H1 (cell line): ENCODE data around the gene SH3BP2. TPM values are rescaled to one million over a fixed set of nuclear protein-coding genes. Genes with fewer than 3 reads are reported as not detected.

Source experiments
- CTCF ChIA-PET: fragments of 300-600 bp; sonication (Branson Sonifier 250); formaldehyde crosslinking; loops from one replicate; lab custom pipeline; 2021; ENCODE audit not compliant: partially characterized antibody; lab: Charles Lee
- POLR2A ChIA-PET: fragments of 300-600 bp; sonication (Branson Sonifier 250); formaldehyde crosslinking; loops from one replicate; lab custom pipeline; 2021; ENCODE audit warnings: inconsistent platforms; ENCODE audit not compliant: partially characterized antibody; lab: Charles Lee
- DNase-seq, 2 experiments: peaks; one replicate each; pipeline versions ENCODE4 v3.0.0 to v3.0.0-alpha.2; 2010 to 2022; ENCODE audit warnings: low spot score in 2 of 2, low read depth in 1 of 2, mixed read lengths in 1 of 2
- FAIRE-seq: peaks from 2 replicates; lab custom pipeline; 2011; peaks lifted over from hg19 to GRCh38; lab: Jason Lieb, UNC
- H2AFZ ChIP-seq: 2 replicates; pipeline ENCODE4 v1.8.1; 2012; ENCODE audit warnings: low read length, inconsistent platforms
- H2AK5ac ChIP-seq: 2 replicates; pipeline ENCODE4 v1.6.1; 2013; ENCODE audit warnings: low read depth, low read length
- H2BK120ac ChIP-seq: replicated peaks from 2 replicates; pipeline ENCODE3; 2013; ENCODE audit warnings: low read depth, low read length, inconsistent platforms
- H2BK12ac ChIP-seq: 2 replicates; pipeline ENCODE4 v1.6.1; 2013; ENCODE audit warnings: low read depth, low read length
- H2BK15ac ChIP-seq: 2 replicates; pipeline ENCODE4 v1.6.1; 2013; ENCODE audit warnings: low read length
- H2BK20ac ChIP-seq: 2 replicates; pipeline ENCODE4 v1.6.1; 2013; ENCODE audit warnings: low read length
- H2BK5ac ChIP-seq: 2 replicates; pipeline ENCODE4 v1.6.1; 2013; ENCODE audit warnings: low read depth, low read length
- H3K14ac ChIP-seq: 2 replicates; pipeline ENCODE4 v1.6.1; 2013; ENCODE audit warnings: inconsistent platforms; ENCODE audit not compliant: insufficient read length
- H3K18ac ChIP-seq: 2 replicates; pipeline ENCODE4 v1.6.1; 2013; ENCODE audit warnings: low read length; ENCODE audit errors: extremely low read depth
- H3K23ac ChIP-seq: 2 replicates; pipeline ENCODE4 v1.6.1; 2013; ENCODE audit warnings: inconsistent platforms; ENCODE audit not compliant: insufficient read length
- H3K23me2 ChIP-seq: 2 replicates; pipeline ENCODE4 v1.6.1; 2013; ENCODE audit warnings: low read depth, low read length
- H3K27ac ChIP-seq: 2 replicates; pipeline ENCODE4 v1.6.1; 2011; ENCODE audit warnings: low read depth, low read length, inconsistent platforms
- H3K27me3 ChIP-seq, 4 experiments: replicated peaks in 1 of 4; 1 replicate in 1 of 4; 2 replicates in 3 of 4; pipeline versions ENCODE4 v1.6.1 to v1.8.1; 2011 to 2013; ENCODE audit warnings: low read length in 3 of 4, mild to moderate bottlenecking in 3 of 4, inconsistent platforms in 2 of 4, mixed read lengths in 2 of 4, moderate library complexity in 1 of 4; ENCODE audit not compliant: control insufficient read depth in 3 of 4, insufficient read depth in 3 of 4; ENCODE audit errors: extremely low read depth in 1 of 4
- H3K36me3 ChIP-seq, 4 experiments: 2 replicates each; pipeline versions ENCODE4 v1.6.1 to v1.8.1; 2011 to 2013; ENCODE audit warnings: mild to moderate bottlenecking in 4 of 4, low read length in 3 of 4, moderate library complexity in 2 of 4, control low read depth in 1 of 4, inconsistent platforms in 1 of 4; ENCODE audit not compliant: insufficient read depth in 4 of 4, control insufficient read depth in 2 of 4
- H3K4ac ChIP-seq: replicated peaks from 2 replicates; pipeline ENCODE3; 2013; ENCODE audit warnings: low read length, low read depth, mixed read lengths, inconsistent platforms; ENCODE audit not compliant: insufficient read length
- H3K4me1 ChIP-seq, 4 experiments: replicated peaks in 1 of 4; 1 replicate in 1 of 4; 2 replicates in 3 of 4; pipeline versions ENCODE4 v1.6.1 to v1.8.1; 2011 to 2013; ENCODE audit warnings: low read length in 3 of 4, inconsistent platforms in 2 of 4, mixed read lengths in 1 of 4; ENCODE audit not compliant: insufficient read depth in 4 of 4, control insufficient read depth in 3 of 4
- H3K4me2 ChIP-seq, 2 experiments: 2 replicates each; pipeline versions ENCODE4 v1.6.1 to v1.8.1; 2011 to 2013; ENCODE audit warnings: low read depth in 2 of 2, low read length in 2 of 2, control low read depth in 1 of 2, inconsistent platforms in 1 of 2, mild to moderate bottlenecking in 1 of 2; ENCODE audit not compliant: insufficient read depth in 1 of 2
- H3K4me3 ChIP-seq, 4 experiments: fragments of 200-600, 300-600 bp in 1 of 4; sonication (generic), shearing (Covaris generic), sonication (Bioruptor Twin) in 1 of 4; 2 replicates each; pipeline versions ENCODE4 v1.5.1 to v1.8.1; 2011 to 2016; ENCODE audit warnings: low read length in 4 of 4, low read depth in 3 of 4, control low read depth in 2 of 4, inconsistent platforms in 2 of 4, mild to moderate bottlenecking in 2 of 4, mixed read lengths in 1 of 4, moderate library complexity in 1 of 4; ENCODE audit not compliant: insufficient read depth in 2 of 4; ENCODE audit errors: extremely low read depth in 1 of 4
- H3K56ac ChIP-seq: replicated peaks from 2 replicates; pipeline ENCODE3; 2013; ENCODE audit warnings: low read depth, mild to moderate bottlenecking, mixed read lengths, low read length, inconsistent platforms; ENCODE audit not compliant: insufficient read length
- H3K79me1 ChIP-seq: 2 replicates; pipeline ENCODE4 v1.6.1; 2013; ENCODE audit warnings: low read depth, low read length, control low read depth
- H3K79me2 ChIP-seq, 2 experiments: 2 replicates each; pipeline versions ENCODE4 v1.6.1 to v1.8.1; 2012 to 2013; ENCODE audit warnings: low read length in 2 of 2, mild to moderate bottlenecking in 2 of 2, inconsistent platforms in 1 of 2; ENCODE audit not compliant: insufficient read depth in 2 of 2, control insufficient read depth in 1 of 2
- H3K9ac ChIP-seq, 4 experiments: replicated peaks in 1 of 4; 1 replicate in 1 of 4; 2 replicates in 3 of 4; pipeline versions ENCODE4 v1.6.1 to v1.8.1; 2011 to 2013; ENCODE audit warnings: low read depth in 3 of 4, low read length in 3 of 4, control low read depth in 2 of 4, mild to moderate bottlenecking in 2 of 4, moderate library complexity in 2 of 4, inconsistent platforms in 1 of 4; ENCODE audit errors: extremely low read depth in 1 of 4
- H3K9me3 ChIP-seq, 2 experiments: 2 replicates each; pipeline versions ENCODE4 v1.6.1 to v1.8.1; 2012 to 2013; ENCODE audit warnings: mild to moderate bottlenecking in 2 of 2, moderate library complexity in 2 of 2, control low read depth in 1 of 2, inconsistent platforms in 1 of 2, low read depth in 1 of 2, low read length in 1 of 2, mixed read lengths in 1 of 2; ENCODE audit not compliant: insufficient read depth in 2 of 2
- H4K20me1 ChIP-seq, 2 experiments: replicated peaks in 1 of 2; 2 replicates each; pipeline versions ENCODE3 to v1.8.1; 2011 to 2013; ENCODE audit warnings: inconsistent platforms in 2 of 2, low read length in 2 of 2, mild to moderate bottlenecking in 1 of 2; ENCODE audit not compliant: insufficient read depth in 2 of 2, control insufficient read depth in 1 of 2
- H4K5ac ChIP-seq: 2 replicates; pipeline ENCODE4 v1.6.1; 2013; ENCODE audit warnings: low read length, low read depth, mixed read lengths, inconsistent platforms; ENCODE audit not compliant: insufficient read length
- H4K8ac ChIP-seq: 2 replicates; pipeline ENCODE4 v1.8.0; 2013; ENCODE audit warnings: mild to moderate bottlenecking, moderate library complexity, low read length, inconsistent platforms; ENCODE audit not compliant: insufficient read depth; ENCODE audit errors: extremely low read depth
- H4K91ac ChIP-seq: replicated peaks from 2 replicates; pipeline ENCODE3; 2013; ENCODE audit warnings: low read length, mixed read lengths, inconsistent platforms; ENCODE audit not compliant: insufficient read length
- RAD21 ChIP-seq, 2 experiments: IDR thresholded peaks in 1 of 2; conservative IDR thresholded peaks in 1 of 2; 2 replicates each; pipeline ENCODE4 v1.6.1; 2011; ENCODE audit warnings: low read depth in 2 of 2, low read length in 2 of 2, improper control_type of control experiment in 1 of 2, inconsistent platforms in 1 of 2, mild to moderate bottlenecking in 1 of 2, moderate library complexity in 1 of 2
- TAF1 ChIP-seq: IDR thresholded peaks from 2 replicates; pipeline ENCODE4 v1.6.1; 2011; ENCODE audit warnings: mild to moderate bottlenecking, low read depth, low read length
- TCF12 ChIP-seq: IDR thresholded peaks from 2 replicates; pipeline ENCODE4 v1.6.1; 2011; ENCODE audit warnings: low read depth, mild to moderate bottlenecking, low read length
- WGBS, 2 experiments: shearing (Covaris generic) in 1 of 2; methylation state at CpG; one replicate each; pipeline versions ENCODE4 v1.1.6 to v1.1.7; 2013 to 2015; ENCODE audit warnings: low lambda C conversion rate in 2 of 2, mixed read lengths in 2 of 2, inconsistent platforms in 1 of 2, low coverage in 1 of 2, missing lambda C conversion rate in 1 of 2; ENCODE audit not compliant: insufficient replicate concordance in 2 of 2, insufficient coverage in 1 of 2, insufficient read length in 1 of 2; ENCODE audit errors: extremely low coverage in 1 of 2, missing lambda C conversion rate in 1 of 2; 5-methylcytosine and 5-hydroxymethylcytosine counted together
- polyA plus RNA-seq, 7 experiments: library from polyadenylated mRNA; depleted of rRNA in 3 of 7; stranded (reverse) in 5 of 7; unstranded in 2 of 7; fragments of >200 nt in 5 of 7; fragments of 200-250 nt in 2 of 7; gene quantifications; 1 replicate in 5 of 7; 2 replicates in 1 of 7; 4 replicates in 1 of 7; pipeline versions ENCODE4 v1.2.1 to v1.2.3, GENCODE V29; 2011 to 2013; ENCODE audit warnings: missing spikeins in 2 of 7, mixed read lengths in 2 of 7
- total RNA-seq: library from RNA; stranded (reverse); fragmentation: NEBNext Ultra II Directional; extraction: Animal tissue kit (Norgen Biotek cat#: 25700); gene quantifications from 2 replicates; pipeline ENCODE4 v1.2.1, GENCODE V29; 2021

Gene SH3BP2
- total and polyA plus RNA-seq, 2 of the 8 experiments (the other 6 are each of a cell fraction or from before 2014, with no cell fraction given), result 27.4 to 31.4 TPM

GRCh38 chr4:2824329-2824835 lies 31.5 kb downstream of the SH3BP2 start:
- Histone ChIP-seq H4K5ac (no peak overlapping the region), H3K36me3 (peaks cover 0 to 40% (median 33%) of the 10 kb centered on the region in 4 experiments; a peak in 7 of 8 replicates), H3K56ac (no peak overlapping the region), H3K4me1 (peaks cover 0 to 7% (median 5%) of the 10 kb centered on the region in 4 experiments; a peak in 5 of 7 replicates), H2BK5ac (no peak overlapping the region), H3K18ac (no peak overlapping the region), H4K91ac (no peak overlapping the region), H3K4me2 (no peak overlapping the region), H4K8ac (no peak overlapping the region), H3K9me3 (no peaks in the 10 kb centered on the region), H3K27me3 (no peaks in the 10 kb centered on the region), H3K14ac (no peak overlapping the region), H2BK20ac (no peak overlapping the region), H3K27ac (no peak overlapping the region), H2BK15ac (no peak overlapping the region), H3K9ac (no peak overlapping the region), H2BK120ac (no peak overlapping the region), H3K79me2 (peaks cover 0 to 5% of the 10 kb centered on the region in 2 experiments; a peak in 1 of 4 replicates), H2AFZ (no peak overlapping the region), H2BK12ac (no peak overlapping the region), H3K23me2 (no peaks in the 10 kb centered on the region), H4K20me1 (peaks cover 0 to 21% of the 10 kb centered on the region in 2 experiments), H3K23ac (no peak overlapping the region), H3K4me3 (no peak overlapping the region), H2AK5ac (no peak overlapping the region), H3K4ac (no peak overlapping the region), H3K79me1 (peaks cover 5% of the 10 kb centered on the region; the same call in 1 of the 2 replicates)
- DNase-seq (no peak), FAIRE-seq (no peak)
- ChIA-PET POLR2A (interaction anchor here (0.9 to 1.7 kb wide), 3 partner anchors 12 to 24 kb away, joined by 3 to 14 read pairs (median 4); partner anchors contain the start of gene ADD1), CTCF (interaction anchor here (1.6 kb wide), 1 partner anchor 15 kb away, joined by 5 read pairs; no protein-coding TSS in a partner anchor)
- WGBS, 2 experiments, result 90% methylated on average over 24 of the region's 24 CpGs; no CpG with 5 or more reads in 1 of the 2 experiments
- TF ChIP-seq TAF1, result no peak
- TF ChIP-seq TCF12, result no peak
- no peak for TF ChIP-seq RAD21 (IDR thresholded peaks at IDR 0.05 in 1 of 2, conservative IDR thresholded peaks at IDR 0.05 in 1 of 2; ENCODE audit: low read depth in 2 of 2, low read length in 2 of 2)
